ENCODE measurements around the gene GCG.

Gene GCG

DNA sequence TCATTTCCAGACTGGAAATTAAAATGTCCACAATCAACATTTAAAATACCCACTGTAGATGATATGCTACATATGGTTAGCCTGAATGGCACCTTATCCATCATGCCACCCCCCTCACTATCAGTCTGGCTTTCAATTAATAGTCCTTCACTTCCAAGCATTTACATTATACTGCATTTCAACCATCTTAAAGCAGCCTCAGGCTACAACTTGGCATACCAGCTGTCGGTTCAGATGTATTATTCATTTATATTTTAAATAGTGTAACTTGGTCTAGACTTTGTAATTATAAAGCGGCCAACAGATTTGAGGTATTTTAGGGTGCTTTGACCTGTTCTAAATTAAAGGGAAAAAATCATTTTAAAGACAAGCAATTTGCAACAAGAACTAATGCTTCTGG, 2.6 kb downstream of the GCG start:
- DNase-seq = no peak

DNA sequence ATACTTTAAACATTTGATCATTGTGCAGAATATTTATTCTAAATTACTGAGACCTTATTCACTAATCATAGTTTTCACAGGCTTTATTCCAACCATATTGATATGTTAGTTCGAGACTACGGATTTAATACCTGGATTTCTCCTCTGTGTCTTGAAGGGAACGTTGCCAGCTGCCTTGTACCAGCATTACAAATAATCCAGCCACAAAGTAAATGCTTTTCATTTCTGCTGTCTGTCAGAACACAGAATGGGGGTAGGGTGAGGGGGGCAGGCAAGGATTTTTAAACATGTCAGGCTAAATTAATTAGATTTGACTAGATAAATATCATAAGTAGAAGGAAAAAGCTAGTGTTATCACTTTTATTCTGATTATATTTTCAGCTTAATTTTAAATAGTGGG, 3.1 kb downstream of the GCG start:
- DNase-seq = no peak

DNA sequence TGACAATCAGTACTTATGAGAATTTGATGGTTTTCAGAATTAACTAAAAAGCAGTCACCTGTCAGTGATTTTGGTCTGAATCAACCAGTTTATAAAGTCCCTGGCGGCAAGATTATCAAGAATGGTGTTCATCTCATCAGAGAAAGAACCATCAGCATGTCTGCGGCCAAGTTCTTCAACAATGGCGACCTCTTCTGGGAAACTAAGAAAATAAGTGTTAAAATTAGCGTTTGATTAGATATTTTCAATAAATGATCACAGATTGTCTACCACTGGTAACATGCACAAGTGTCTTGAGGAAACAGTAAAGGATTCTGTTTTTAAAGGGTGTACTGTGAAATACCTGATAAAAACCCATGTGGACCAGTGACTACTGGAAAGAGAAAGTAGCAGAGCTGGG, 8.1 kb downstream of the GCG start:
- no peak for DNase-seq

DNA sequence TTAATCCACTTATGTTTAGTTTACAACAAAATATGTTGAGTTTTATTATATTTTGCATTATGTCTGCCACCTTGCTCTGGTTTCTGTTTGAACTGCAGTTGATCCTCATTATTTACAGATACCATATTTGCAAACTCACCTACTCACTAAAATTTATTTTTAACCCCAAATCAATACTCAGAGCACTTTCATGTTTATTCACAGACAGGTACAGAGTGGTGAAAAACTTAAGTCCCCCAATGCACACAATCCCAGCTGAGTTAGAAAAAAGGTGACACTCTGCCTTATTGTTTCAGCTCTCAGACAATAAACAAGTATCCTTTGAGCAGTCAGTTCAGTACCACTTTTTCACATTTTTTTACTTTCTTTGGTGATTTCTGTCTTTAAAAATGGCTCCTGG, 13.7 kb downstream of the GCG start:
- DNase-seq = no peak

DNA sequence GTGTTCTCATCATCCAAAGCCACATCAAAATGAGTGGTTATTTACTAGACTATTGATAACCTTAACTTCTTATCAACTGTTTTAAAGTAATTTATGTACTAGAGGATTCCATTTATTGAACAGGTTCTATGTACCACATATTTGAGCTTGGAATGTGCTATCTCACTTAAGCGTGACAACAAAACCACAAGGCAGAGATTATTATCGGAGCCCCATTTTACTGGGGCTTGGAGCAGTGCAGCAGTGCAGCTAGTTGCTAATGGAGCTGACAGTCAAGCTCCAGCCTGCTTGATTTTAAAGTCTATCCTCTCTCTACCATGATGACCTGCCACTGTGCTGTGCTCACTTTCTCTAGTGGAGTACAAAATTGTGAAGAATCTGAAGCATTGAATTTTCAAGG, 24.6 kb downstream of the GCG start:
- no peak for DNase-seq

DNA sequence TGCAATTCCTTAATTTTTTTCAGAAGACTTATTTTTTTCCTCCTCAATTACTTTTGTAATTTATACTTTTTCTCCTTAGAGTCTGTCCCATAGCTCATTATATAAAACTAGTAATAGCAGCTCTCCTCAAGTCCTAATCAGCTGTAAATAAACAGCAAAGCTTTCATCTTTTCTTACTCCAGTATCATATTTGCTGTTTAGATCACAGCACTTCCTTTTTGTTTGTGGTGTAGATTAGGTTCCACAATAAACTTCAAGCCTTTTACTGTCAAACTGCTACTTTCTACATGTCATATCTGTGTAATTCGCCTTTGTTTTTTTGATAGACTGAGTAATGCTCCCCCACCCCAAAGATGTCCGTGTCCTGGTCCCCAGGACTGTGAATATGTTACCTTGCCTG, 25.5 kb downstream of the GCG start:
- DNase-seq = peak in 1 of 5 donors; percentile 23

DNA sequence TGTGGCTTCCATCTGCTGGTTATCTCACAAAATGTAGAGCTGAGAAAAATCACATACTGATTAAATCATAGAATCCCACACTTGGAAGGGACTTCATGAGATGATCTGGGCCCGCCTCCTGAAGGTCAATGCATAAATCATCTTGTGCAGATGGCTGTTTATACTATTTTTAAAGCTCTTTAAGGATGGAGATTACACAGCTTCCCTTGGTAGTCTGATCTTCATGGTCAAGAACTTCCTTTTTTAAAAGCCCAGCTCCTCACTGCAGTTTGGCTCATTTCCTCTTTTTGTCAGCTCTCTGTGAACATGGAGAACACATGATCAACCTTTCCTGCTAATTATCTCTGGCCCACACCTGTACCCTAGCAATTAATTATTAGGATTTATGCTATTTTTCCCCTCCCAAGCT, 25.9 kb downstream of the GCG start:
- no peak for DNase-seq

DNA sequence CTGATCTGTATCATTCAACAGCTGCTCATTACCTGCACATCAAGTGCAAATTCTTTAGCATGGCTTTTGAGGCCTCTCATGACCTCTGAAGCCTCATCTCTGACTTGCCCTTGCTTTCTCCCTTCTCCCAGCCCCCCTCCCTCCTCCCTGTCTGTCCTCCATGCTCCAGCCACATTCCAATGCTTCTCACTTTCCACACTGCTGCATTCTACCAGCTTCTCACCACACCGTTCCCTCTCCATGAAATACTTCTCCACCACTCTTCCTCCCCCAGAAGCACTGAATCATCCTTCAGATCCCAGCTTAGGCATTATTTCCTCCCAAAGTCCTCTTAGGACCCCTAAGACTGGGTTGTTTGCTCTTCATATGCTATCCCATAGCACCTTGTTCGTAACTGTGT, 26.9 kb downstream of the GCG start:
- no peak for DNase-seq

DNA sequence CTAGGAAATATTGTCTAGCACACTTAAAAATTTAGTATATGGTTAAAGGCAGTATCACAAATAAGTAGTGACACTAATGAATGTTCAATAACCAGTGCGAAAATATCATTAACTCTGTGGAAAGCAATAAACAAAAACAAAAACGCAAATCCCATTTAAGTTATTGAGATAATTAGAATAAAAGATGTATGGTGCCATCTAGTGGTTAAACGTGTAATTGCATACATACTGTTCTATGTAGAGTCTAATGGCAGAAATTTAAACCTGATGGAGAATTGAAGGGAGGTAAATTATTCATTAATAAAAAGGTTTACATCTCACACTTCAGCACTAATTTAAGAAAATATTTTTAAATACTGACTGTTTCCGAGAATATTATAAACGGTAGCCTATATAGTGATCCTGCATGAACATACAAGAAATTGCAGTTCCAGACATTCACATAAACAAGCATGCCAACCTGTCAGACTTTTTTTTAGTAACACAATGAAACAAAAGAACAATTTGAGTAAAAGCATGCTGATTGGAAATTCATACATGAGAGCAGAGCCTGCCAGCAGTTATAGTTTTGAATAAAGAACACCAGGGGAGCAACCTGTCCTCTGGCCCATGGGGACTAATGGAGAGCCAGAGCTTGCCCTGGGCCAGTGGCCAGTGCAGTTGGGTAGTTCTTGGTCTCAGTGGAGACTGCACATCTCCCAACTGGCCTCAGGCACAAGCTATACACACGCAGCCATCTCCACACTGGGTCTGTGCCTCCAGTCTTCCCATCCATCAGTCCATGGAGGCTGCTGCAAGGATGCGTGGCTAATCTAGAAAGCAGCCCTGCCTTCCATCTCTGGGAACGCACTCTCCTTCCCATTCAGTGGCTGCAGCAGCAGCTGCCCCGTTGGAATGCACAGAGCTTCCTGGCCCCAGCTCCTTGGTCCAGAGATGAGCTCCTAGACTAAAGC, 28.0 kb downstream of the GCG start:
- peak in 1 of 5 donors; percentile 78 for DNase-seq

DNA sequence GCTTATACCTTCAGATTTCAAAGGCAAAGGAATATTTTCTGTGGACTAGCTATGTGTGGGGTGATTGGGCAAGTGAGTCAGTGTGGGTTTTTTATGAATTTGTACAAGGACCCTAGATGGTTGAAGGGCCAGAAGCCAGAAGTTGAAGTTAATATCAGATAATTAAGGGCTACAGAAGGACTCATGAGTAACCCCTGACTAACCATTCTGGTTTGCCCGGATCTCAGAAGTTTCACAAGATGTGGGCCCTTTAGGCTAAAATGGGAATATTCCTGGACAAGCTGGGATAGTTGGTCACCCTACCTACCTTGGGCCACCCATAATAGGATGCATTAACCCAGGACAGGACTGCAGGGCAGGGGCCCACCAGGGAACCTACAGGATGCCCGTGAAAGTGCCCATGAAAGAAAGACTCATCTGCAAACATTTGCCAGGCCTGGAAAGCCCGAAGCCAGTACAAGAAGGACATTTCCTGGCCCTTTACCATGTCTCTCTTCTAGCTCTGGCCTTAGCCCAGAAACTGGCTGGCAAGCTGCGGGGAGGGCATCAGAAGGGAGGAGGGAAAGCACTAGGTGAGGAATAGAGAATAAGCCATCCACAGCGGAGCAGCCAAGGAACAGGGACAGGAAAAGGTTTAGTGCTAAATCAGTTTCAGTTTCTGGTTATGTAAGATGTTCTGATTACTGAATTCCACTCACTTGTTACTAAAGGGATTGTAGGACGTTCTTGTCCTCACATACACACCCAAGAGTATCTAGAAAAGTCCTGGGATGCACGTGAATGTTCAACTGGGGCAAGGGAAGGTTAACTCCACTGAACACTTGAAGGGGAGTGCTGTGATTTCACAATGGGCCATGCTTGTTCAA, 33.6 kb downstream of the GCG start:
- no peak for DNase-seq

DNA sequence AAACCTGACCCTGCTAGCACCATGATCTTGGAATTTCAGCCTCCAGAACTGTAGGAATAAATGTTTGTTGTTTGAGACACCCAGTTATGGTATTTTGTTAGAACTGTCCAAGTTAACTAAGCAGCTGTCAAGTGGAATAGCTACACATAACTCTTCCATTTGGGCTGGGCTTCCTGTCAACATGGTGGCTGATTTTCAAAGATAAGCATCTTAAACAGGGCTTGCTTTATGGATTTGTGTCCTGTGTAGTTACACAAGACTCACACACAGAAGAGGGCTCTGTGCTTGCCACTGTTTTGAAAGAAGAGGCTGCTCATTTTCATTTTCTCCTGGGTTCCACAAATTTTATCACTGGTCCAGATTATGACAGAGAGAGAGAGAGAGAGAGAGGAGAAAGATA, 35.7 kb downstream of the GCG start:
- no peak for DNase-seq

DNA sequence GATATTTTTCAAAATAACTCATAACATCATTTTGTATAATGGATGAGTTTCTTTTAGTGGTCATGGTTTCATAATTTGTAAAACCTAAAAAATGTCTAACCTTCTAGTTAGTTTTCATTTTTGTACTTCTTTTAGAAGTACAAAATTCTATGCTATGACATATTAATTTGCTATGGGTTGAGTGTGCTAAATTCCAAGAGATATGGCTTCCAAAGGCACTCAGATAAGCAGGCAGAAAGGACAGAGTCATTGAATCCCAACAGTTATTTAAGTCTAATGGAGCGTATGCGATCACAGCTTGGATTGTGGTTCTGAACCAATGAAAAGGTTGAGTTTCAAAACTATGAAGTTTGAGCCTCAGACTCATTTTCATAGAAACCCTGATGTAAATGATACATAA, 37.0 kb downstream of the GCG start:
- DNase-seq = no peak

DNA sequence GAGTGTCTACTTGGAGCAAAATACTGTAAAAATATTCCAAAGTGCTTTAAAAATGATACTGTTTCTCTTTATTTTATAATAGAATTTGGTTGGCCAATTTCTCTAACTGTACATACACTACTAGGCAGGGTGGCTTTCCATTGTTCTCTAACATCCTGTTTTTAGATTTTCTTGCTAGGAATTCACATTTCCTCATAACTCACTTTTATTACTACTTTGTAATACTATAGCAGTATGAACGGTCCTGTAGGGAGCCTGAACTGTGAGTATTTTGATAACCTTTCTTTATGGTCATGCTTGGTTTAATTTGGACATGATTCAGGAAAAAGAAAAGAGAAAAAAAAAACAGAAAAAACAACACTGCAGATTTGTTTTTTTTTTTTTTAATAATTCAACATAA, 37.8 kb downstream of the GCG start:
- DNase-seq = no peak

DNA sequence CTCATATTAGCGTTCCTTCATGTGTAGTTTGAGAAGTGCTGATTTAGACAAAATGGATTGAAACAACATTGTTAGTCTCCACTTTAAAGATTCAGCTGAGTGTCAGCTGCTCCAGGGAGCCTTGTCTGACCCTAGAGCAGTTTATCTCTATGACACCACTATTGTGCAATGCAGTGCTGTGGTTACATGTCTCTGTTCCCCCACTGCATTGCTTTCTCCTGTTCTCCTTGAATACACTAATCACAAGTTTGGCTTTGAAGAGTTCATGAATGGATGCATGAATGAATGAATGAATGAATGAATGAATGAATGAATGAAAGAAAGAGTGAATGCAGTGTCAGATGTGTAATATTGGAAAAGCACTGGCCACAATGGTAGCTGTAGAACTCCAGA, 38.3 kb downstream of the GCG start:
- DNase-seq = no peak

DNA sequence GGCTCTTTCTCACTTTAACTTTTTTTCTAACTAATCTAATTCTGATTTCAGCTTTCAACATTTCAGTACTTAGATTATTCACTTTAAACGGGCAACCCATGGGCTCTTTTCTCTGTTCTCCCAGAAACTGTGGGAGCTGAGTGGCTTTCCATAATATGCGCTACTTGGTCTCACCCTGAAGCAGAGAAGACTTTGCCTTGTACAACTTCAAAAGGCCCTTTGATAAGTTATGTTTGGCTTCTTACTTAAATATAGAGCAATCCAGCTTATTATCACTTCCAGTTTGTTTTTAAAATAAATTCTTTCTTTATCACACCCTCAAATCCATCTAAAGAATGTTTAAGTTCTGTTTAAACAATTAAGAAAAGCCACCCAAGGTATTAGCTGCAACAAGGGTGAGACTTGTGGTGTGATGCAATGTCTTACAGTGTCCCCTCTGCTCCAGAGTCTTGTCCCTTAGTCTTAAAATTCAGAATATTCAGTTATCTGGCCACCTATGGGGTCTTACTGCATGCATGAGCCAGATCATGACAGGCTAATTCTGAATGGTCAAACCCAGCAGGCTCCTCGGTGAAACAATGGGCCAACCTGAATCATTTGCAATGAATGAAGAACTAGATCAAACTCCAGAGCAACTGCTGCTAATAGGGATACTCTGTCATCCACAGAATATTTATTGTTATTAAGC, 38.8 kb downstream of the GCG start:
- no peak for DNase-seq

DNA sequence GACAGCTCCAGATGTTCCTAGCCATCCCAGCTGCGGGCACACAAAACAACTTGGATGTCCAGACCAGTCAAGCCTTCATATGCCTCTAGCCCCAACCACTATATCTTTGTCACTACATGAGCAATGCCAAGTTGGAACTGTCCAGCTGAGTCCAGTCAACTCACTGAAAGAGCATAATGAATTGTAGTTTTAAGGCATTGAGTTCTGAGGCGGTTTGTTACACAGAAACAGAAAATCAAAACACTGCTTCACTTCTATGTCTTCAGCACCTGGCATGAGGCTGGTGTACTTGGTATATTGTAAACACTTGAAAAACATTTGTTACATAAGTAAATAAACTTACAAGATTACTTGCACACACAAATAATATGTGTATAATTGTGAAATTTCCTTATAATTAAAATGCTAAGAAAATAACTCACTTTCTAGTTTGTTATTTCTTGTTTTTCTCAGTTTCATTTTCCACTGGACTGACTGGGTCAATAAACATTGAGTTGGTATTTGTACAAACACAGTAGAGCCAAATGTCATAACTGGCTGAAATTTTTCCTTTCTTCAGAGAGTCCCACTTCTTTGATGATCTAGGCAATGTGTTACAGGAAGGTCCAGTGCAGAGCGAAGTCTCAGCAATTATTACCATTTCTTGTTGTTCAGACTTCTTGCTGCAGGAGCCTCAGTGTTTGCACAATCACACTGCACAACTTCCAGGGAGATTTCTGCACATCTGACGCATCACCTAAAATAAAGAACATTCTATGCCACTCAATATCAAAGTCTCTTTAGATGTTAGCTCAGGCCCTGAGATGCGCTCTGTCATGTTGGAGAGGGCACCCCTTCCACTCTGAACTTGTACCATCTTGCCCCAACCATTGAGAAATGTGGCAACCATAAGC, 39.8 kb downstream of the GCG start:
- no peak for DNase-seq

DNA sequence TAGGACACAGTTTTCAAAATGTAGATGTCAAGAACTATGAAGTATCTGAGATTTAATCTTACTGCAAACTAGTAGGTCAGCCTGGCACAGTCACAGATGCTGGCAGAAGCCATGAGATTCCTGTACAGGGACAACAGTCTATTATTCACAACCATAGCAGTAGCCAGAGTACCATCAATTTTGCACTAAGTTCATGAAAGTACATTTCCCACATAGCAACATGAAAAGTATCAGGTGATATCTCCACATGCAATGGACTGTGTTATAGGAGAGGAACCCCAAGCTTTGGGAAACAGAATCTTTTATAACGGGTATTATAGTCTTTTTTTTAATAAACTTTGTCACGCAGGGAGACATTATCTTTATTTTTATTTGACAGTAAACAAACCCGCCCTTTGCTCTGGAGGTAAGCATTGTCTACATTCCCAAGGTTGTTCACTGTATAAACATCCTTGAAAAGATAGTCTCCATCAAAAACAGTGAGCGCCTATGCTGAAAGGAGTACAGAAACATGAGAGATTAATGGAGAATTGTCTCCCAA, 44.6 kb downstream of the GCG start:
- DNase-seq = no peak

DNA sequence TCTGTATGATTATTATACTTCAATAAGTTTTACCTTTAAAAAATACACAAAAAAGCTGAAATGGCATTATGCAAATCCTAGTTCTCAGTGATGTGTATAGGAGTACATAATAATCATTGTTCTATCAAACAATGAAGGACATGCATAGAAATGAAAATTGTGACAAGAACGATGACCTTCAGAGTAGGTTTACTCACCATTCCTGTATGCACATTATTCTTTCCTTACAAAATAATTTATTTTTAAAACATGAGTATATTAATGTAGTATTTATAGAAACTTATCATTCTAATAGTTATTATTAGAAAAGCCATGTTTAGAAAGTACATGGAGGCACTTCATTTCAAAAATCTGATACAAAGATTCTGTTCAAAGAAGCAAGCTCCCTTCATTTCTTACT, 45.3 kb downstream of the GCG start:
- DNase-seq = no peak

DNA sequence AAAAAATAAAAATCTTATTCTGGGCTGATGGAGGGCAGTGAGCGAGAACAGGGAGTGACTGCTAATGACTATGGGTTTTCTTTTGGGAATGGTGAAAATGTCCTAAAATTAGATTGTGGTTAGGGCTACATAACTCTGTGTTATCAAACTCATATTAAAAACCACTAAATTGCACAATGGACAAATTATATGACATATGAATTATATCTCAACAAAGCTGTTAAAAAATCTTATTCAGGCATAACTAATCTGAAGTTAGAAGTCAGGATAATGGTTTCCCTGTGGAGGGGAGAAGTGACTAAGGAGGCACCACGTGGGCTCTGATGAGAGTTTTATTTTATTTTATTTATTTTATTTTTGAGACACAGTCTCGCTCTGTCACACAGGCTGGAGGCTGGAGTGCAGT, 45.9 kb downstream of the GCG start:
- DNase-seq = no peak

DNA sequence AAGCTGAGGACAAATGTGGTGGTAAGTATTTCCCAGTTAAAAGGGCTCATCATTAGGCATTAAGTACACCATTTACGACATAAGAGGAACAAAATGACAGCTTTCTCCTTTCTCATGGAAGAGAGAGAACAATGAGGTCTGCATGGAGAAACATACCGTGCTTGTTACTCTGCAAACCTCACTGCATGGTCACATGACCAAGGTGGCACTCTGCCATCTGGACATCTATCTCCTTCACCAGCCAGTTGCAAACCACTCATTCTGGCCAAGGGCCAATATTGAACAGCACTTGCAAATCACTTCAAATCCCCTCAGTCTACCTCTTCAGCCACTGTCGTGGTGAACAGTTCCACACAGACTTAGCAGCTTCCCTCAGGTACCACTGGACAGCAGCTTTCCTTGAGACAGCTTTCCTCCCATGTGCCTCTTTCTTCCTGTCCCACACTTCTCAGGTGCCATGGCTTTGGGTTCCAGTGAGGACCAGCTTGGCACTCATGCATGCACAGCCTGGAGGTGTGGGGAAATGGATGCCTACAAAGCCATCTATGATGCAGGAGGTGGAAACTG, 48.5 kb downstream of the GCG start:
- no peak for DNase-seq

DNA sequence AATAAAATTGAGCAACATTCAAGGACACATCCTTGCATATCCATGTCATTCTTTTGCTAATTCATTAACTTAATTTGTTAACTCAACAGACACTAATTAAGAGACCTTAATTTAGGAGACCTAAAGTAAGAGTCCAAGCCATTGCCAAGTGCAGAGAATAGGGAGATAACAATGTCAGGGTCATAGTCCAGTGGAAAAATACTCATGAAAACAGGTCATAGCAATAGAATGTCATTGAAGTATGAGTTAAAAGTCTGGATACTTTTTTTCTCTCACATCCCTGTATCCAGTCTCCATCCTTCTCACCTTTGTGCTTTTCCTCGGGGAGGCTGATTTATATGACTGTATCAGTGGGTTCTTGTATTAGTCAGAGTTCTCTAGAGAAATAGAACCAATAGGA, 51.5 kb downstream of the GCG start:
- DNase-seq = no peak

DNA sequence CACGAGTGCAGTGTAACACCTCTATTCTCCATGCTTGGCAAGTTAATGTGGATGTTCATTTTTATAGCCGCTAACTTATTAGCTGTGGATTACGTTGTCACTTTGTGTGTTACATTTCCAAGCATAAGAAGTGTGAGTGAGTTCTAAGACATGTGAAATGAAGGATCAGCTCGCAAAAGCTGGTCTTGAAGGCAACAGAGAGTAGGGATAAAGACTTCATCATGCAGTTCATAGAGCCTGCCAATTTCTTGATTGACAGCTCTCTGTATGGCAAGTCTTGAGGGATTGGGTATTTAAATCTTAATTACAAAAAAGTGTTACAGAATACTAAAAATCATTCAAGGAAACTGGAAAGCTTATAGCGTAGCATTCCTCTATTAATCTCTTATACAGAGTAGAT, 52.2 kb downstream of the GCG start:
- DNase-seq = no peak
